T-helper 17 cell (primary cell): Measurements from ENCODE around the gene DOCK8. TPM values are rescaled to one million over a fixed set of nuclear protein-coding genes. Genes with fewer than 3 reads are reported as not detected.
A peak's percentile ranks its signal among the peaks of the same experiment; 100 is the strongest.

Experiments
- ATAC-seq: fragments of 150-1000 bp; cut with Tn5 transposase; 2 replicates; pipeline ENCODE4 v1.10.0; 2021; ENCODE audit warnings: mild to moderate bottlenecking, moderate library complexity
- DNase-seq, 3 donors: peaks; one replicate each; pipeline versions ENCODE4 v3.0.0 to v3.0.0-alpha.2; 2020 to 2021
- H3K9me3 ChIP-seq: one replicate; pipeline ENCODE4 v1.7.0; 2013; ENCODE audit warnings: low read length, mild to moderate bottlenecking; ENCODE audit not compliant: control insufficient read depth, poor library complexity, severe bottlenecking
- H3K27ac Mint-ChIP-seq: one replicate; pipeline ENCODE4 v1.8.0; 2022; ENCODE audit warnings: mild to moderate bottlenecking, moderate library complexity, mixed read lengths
- H3K27me3 Mint-ChIP-seq: one replicate; pipeline ENCODE4 v1.8.0; 2022; ENCODE audit warnings: mixed read lengths
- H3K36me3 Mint-ChIP-seq: one replicate; pipeline ENCODE4 v1.8.0; 2022; ENCODE audit warnings: low read depth, mixed read lengths
- H3K4me1 Mint-ChIP-seq: one replicate; pipeline ENCODE4 v1.8.0; 2022; ENCODE audit warnings: mild to moderate bottlenecking, mixed read lengths
- H3K4me3 Mint-ChIP-seq: one replicate; pipeline ENCODE4 v1.8.0; 2022; ENCODE audit warnings: mild to moderate bottlenecking, moderate library complexity, mixed read lengths
- total RNA-seq, 4 donors: library from RNA in 2 of 4; stranded (reverse) in 2 of 4; gene quantifications; one replicate each; pipeline ENCODE4 v1.2.3 and lab custom pipeline; 2022 to 2026

The DOCK8 gene
- total RNA-seq, 2 donors from 2014 or later, result 160 to 187 TPM

DNA sequence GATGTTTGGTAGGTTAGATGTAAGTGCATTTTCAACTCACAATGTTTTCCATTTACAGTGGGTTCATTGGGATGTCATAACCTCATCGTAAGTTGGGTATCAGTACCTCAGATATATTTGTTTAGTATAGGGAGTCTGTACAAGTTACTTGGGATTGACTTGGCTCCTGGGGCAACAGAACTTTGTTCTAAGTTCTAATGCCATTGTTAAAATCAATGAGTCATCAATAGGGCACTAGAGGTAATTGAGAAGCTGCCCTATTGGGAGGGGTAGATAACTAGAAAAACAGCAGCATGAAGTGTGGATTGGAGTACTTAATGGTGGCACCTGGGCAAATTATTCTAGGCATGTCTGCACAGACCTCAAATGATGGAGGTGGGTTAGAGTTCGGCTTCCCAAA, 272.8 kb downstream of the DOCK8 start:
- H3K9me3 ChIP-seq, result no peaks in the 10 kb centered on the region
- Mint-ChIP-seq H3K27me3 (no peaks in the 10 kb centered on the region), H3K36me3 (no peaks in the 10 kb centered on the region), H3K4me1 (peaks cover 2% of the 10 kb centered on the region), H3K27ac (no peak overlapping the region), H3K4me3 (no peak overlapping the region)
- no peak for DNase-seq
- no peak for ATAC-seq

DNA sequence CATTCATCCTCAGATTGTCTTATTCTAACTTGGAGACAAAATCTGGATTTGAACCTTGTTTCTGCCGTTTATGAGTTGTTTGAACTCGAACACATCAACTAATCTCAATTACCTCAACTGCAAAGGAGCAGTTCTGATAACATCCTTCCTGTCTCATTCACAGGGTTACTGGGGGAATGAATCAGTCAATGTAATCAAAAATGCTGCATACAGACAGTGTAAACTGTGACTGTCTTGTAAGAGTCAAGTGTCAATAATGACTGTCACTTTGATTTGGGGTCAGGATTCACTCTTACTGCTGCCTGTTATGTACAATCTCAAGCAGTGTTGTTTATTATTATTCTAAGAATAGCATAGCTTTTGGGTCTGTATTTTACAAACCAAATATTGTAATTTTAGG, 273.8 kb downstream of the DOCK8 start:
- no peak overlapping the region for H3K4me3 Mint-ChIP-seq
- H3K36me3 Mint-ChIP-seq, result no peaks in the 10 kb centered on the region
- H3K27ac Mint-ChIP-seq, result no peak overlapping the region
- H3K4me1 Mint-ChIP-seq, result peaks cover 2% of the 10 kb centered on the region
- no peak for DNase-seq
- H3K27me3 Mint-ChIP-seq, result no peaks in the 10 kb centered on the region
- ATAC-seq, result no peak
- H3K9me3 ChIP-seq, result no peaks in the 10 kb centered on the region

DNA sequence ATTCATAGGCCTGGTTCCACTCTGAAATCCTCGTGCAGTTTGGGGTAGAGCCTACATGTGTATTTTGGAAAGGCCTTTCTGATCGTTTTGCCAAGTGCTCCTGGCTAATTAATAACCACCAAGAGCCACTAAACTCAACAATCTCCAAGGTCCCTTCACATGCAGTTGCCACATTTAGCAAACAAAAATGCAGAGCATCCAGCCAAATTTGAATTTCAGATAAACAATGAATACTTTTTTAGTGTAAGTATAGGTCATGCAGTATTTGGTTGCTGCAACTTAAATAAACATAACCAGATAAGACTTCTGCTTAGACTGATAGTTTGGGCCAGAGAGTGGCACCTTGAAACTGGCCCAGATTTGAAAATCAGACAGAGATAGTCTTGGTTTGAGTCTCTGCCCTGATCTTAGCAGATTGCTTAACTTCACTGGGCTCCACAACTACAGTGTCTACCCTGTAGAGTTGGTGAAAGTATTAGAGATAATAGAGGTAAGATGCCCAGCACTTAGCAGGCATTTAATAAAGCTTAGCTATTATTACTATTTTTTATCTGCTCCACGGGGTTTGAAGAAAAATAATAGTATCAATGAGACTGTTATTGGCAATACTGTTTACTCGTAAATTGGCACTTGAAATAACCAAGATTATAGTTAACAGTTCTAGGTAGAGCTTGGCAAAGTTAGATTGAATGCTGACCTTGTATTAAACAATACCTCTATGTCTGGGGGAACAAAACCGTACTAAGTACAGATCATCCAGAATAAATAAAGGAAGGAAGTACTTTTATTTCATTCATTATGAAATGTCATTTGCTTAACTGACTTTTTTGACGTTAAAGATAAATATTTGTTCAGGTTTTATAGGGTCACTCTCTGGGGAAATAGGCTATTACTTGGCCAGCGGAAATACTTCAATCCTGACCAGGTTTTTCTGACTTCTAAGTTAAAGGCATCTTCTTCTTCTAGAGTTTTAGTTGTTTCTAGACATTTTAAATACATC, 274.8 kb downstream of the DOCK8 start:
- Mint-ChIP-seq H3K4me3 (no peak overlapping the region), H3K4me1 (peaks cover 2% of the 10 kb centered on the region), H3K27me3 (peaks cover 4% of the 10 kb centered on the region), H3K36me3 (no peaks in the 10 kb centered on the region), H3K27ac (no peak overlapping the region)
- no peaks in the 10 kb centered on the region for H3K9me3 ChIP-seq
- DNase-seq (no peak), ATAC-seq (no peak)

DNA sequence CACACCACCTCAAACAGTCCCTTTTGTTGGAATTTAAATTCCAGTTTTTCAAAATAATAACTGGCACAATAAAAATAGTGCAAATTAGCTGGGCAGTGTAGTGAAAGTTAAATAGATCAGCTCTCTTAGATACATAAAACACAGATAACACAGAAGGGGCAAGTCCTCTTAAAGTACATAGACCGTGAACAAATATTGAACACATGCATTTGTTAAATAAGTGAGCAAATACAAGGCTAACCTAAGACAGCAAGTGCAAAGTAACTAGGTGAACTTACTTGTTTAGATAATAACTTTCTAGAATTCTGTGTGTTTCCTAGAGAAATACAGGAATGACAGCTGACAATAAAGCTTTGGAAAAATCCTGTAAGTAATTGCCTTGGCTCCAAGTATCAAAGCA, 280.1 kb downstream of the DOCK8 start:
- no peaks in the 10 kb centered on the region for H3K9me3 ChIP-seq
- H3K27me3 Mint-ChIP-seq, result peaks cover 11% of the 10 kb centered on the region
- no peak overlapping the region for H3K27ac Mint-ChIP-seq
- DNase-seq (no peak), ATAC-seq (no peak)
- no peaks in the 10 kb centered on the region for H3K36me3 Mint-ChIP-seq
- H3K4me3 Mint-ChIP-seq, result no peak overlapping the region
- H3K4me1 Mint-ChIP-seq, result no peaks in the 10 kb centered on the region

DNA sequence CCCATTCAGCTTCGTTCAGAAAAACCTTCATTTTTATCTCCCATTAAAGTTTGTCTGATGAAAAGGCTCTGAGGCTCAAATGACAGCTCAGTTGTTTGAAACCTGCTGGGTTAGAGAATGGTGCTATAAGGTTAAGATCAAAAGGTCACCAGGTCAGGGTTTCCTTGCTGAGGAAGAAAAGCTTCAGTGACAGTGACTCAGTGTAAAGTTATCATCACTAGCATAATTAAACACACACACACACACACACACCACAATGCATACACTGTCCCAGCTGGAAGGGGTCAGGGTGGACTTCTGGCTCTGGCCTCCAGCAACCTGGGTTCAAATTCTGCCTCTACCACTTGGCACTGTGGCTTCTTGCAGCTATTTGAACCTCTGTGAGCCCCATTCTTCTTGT, 281.1 kb downstream of the DOCK8 start:
- no peak for DNase-seq
- Mint-ChIP-seq H3K36me3 (no peaks in the 10 kb centered on the region), H3K4me3 (no peak overlapping the region)

DNA sequence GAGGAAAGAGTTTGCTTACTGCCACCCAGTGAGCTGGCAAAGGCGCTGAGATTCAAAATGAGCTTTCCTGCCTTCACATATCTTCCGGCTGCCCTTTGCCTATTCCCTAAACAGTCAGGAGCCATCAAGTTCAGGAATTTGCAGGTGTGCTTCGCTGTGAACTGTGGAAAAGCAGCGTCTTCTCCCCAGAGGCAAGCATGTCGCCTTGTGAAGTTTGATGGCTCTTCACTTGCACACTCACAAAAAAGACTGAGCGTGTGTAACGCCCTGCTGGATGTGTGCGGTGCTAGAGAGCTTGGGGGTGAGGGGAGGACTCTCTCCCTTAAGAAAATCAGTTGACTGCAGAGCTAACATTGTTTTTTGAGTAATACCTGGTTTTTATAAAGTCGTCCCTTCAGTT, 288.7 kb downstream of the DOCK8 start:
- ATAC-seq (no peak), DNase-seq (no peak)
- no peaks in the 10 kb centered on the region for H3K9me3 ChIP-seq
- Mint-ChIP-seq H3K27me3 (peaks cover 7% of the 10 kb centered on the region), H3K4me1 (peaks cover 17% of the 10 kb centered on the region), H3K36me3 (peaks cover 5% of the 10 kb centered on the region), H3K4me3 (peak overlapping the region; percentile 88), H3K27ac (peak overlapping the region; percentile 68)

More for the DNA sequence above, 281.1 kb downstream of the DOCK8 start:
- no peaks in the 10 kb centered on the region for H3K9me3 ChIP-seq
- Mint-ChIP-seq H3K4me1 (no peaks in the 10 kb centered on the region), H3K27me3 (peaks cover 11% of the 10 kb centered on the region), H3K27ac (no peak overlapping the region)
- ATAC-seq, result no peak

DNA sequence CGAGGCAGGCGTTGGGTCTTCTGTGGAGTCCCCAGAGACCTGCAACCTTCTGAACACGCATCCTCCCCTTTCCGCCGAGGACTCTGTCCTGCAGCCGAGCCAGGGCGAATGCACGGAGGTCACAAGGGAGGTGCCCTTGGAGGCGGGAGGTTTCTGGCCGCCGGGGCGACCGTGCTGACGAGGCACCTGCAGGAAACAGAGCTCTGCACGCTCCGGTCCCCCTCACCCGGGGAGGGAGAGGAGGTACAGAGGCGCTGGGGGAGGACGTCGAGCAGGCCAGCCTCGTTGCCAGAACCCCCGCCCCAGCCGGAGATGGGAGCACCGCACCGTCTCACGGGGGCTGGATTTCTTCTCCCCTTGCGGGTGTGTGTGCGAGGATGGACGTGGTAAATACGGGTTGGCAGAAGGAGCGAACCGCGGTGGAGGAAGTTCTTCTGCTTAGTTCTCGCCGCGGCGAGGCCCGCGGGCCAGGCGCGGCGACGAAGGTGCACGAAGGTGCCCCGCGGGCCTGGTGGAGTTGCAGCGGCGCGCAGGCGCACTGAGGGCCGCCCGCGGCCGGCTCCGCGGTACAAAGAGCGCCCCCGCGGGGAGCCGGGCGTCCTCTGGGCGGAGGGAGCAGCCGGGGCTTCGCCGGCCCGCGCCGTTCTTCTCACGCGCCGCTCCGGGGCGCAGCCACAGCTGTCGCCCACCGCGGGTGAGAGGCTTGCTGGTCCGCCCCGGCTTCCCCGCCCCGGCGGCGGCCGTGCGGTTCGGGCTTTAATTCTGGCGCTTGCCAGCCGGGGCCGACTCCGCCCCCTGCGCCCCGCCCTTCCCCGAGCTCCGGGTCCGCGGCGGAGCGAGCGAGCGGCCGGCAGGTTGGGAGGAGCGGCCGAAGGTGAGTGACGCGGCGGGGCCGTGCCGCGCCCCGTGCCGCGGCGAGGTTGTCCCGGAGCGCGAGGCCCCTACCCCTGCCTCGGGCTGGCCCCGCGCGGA, 289.5 kb downstream of the DOCK8 start, which contains the start of gene KANK1:
TSS of gene KANK1 (plus strand) at position 815 of the 972 bp plus-strand sequence.
- H3K27me3 Mint-ChIP-seq, result peaks cover 7% of the 10 kb centered on the region
- H3K36me3 Mint-ChIP-seq, result peaks cover 5% of the 10 kb centered on the region
- H3K4me3 Mint-ChIP-seq, result peak within 1 kb of the TSS; percentile 88
- H3K9me3 ChIP-seq, result no peaks in the 10 kb centered on the region
- peak within 1 kb of the TSS; percentile 68 for H3K27ac Mint-ChIP-seq
- ATAC-seq (peak; percentile 86), DNase-seq (peak; percentile 64 to 70 (median 68))
- peaks cover 17% of the 10 kb centered on the region for H3K4me1 Mint-ChIP-seq

DNA sequence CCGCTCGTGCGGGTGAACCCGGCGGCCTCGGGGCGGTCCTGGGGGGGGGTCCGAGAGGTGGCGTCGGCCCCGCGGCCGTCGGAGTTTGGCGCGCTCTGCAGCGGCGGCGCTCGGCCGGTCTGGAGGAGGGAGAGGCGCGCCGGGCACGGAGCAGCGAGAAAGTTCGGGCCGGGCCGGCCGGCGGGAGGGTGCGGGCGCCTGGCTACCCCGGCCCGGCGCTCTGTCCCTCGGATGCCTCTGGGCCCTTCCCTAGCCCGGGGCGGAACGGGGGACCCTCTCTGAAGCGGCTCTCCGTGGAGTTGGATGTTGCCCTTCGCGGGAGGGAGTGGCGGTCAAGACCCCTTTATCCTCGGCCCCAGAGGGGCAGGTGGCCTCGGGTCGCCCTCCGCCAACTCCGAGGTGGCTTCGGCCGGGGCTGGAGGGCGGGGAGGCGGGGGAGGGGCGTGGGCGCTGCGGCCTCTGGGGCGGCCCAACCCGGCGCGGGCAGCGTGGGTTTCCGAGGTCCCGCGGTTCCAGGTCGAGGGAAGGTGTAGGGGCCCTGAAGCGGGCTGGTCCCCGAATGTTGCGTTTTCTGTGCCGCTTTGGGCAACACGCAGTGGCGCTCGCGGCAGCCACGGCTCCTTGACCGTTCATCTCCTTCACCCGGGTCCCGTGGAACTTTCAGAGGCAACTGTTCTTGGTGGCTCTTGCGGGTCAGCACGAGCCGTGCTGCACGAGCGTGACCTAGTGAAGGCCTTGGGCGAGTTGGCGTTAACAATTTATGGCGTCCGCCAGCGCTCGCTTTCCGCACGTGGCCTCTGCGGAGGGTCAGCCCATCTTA, 290.5 kb downstream of the DOCK8 start:
- Mint-ChIP-seq H3K4me1 (peaks cover 17% of the 10 kb centered on the region), H3K27ac (no peak overlapping the region), H3K27me3 (peaks cover 7% of the 10 kb centered on the region), H3K36me3 (peaks cover 5% of the 10 kb centered on the region), H3K4me3 (peak overlapping the region; percentile 86)
- peak in 1 of 3 donors; percentile 10 for DNase-seq
- no peak for ATAC-seq
- H3K9me3 ChIP-seq, result no peaks in the 10 kb centered on the region

DNA sequence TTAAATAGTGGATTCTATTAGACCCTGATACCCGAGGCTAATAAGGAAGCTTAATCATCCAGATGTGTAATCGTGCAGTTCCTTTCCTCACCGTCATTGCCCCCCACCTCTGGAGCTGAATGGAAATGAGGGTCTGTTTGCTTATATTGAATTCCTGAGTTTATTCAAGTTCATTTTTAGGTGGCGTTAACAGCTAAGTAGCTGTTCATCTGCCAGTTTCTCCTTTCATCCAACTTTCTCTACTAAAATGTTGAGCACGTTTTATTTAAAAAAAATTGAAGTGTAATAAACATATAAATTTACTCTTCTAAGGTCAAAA, 291.0 kb downstream of the DOCK8 start:
- no peaks in the 10 kb centered on the region for H3K9me3 ChIP-seq
- no peak for DNase-seq
- Mint-ChIP-seq H3K4me3 (peak overlapping the region; percentile 86), H3K4me1 (peaks cover 17% of the 10 kb centered on the region), H3K27ac (no peak overlapping the region), H3K27me3 (peaks cover 7% of the 10 kb centered on the region), H3K36me3 (peaks cover 5% of the 10 kb centered on the region)
- ATAC-seq, result no peak

DNA sequence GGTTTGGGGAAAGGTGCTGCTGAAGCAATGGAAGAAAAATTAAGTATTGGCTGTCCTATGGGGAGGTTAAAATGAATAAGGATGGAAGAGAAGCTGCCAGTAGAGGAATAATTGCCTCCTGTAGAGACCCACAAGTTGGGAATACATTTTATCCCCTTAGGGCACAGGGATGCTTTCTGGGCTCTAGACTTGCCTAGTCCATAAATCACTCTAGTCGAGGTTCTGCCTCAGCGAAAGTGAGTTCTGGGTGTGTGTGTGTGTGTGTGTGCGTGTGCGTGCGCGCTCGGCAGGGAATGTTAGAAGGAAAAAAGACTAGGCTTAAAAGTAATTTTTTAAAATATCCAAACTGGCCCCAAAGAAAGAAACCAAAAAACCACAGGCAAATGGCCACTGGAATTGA, 291.6 kb downstream of the DOCK8 start:
- H3K27ac Mint-ChIP-seq, result no peak overlapping the region
- peaks cover 5% of the 10 kb centered on the region for H3K36me3 Mint-ChIP-seq
- peaks cover 7% of the 10 kb centered on the region for H3K27me3 Mint-ChIP-seq

DNA sequence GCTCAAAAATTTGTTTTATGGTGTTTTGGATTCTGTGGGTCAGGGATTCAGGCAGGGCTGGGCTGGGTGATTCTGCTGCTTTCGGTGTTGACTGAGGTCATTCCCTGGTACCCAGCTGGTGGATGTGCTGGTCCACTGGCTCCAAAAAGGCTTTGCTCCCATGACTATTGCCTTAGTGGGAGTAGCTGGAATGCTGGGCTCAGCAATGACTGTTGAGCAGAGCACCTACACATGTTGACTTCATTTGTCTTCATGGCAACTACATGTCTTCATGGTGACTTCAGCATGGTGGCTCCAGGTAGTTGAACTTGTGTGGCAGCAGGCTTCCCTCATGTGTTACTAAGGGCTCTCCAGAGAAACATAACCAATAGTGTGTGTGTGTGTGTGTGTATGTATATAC, 297.2 kb downstream of the DOCK8 start:
- Mint-ChIP-seq H3K4me1 (peaks cover 15% of the 10 kb centered on the region), H3K27ac (no peak overlapping the region), H3K36me3 (no peaks in the 10 kb centered on the region), H3K4me3 (no peak overlapping the region), H3K27me3 (peaks cover under 1% of the 10 kb centered on the region)
- ATAC-seq (no peak), DNase-seq (no peak)
- H3K9me3 ChIP-seq, result no peaks in the 10 kb centered on the region

More for the DNA sequence above, 291.6 kb downstream of the DOCK8 start:
- no peak for ATAC-seq
- no peaks in the 10 kb centered on the region for H3K9me3 ChIP-seq
- no peak for DNase-seq
- Mint-ChIP-seq H3K4me1 (peaks cover 21% of the 10 kb centered on the region), H3K4me3 (peak overlapping the region; percentile 16)

DNA sequence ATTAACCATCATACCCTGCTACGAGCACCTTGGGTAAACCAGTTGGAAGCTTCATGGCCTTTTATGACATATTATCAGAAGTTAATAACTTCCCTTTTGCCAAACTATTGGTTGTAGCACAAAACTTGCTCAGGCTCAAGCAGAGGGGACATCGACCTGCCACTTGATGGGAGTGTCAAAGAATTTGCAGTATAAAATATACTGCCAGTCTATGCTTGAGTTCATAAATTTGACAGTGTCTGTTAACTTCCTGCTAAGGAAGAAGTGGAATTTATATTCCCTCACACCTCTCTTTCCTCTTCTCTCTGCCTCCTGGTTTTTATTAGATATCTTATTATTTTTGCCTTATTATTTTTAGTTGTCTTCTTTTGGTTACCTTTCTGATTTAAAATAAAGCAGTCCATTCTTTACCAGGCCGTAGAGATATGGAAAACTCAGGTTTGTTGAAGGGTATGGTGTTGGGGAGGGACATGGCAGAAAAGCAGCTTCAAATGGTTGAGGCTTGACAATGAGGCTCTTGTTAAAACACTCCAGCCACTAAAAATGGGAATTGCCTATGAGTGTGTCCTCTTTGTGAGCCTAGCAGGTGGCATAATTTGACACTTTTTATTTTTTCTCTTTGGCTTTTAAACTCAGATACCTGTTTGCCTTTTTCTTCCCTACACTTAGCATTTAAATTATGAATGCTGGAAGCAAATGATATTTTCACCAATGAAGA, 298.0 kb downstream of the DOCK8 start:
- Mint-ChIP-seq H3K27me3 (no peaks in the 10 kb centered on the region), H3K27ac (no peak overlapping the region), H3K4me3 (no peak overlapping the region), H3K4me1 (peaks cover 15% of the 10 kb centered on the region), H3K36me3 (no peaks in the 10 kb centered on the region)
- ATAC-seq, result no peak
- no peak for DNase-seq
- no peaks in the 10 kb centered on the region for H3K9me3 ChIP-seq
